SU-DHL-6 (cell line): Measurements from ENCODE around the gene DLG2.

Experiments used
- CTCF ChIP-seq: fragments of 200-600 bp; sonication (generic); IDR thresholded peaks from one replicate; pipeline ENCODE4 v1.5.1; 2017; ENCODE audit warnings: antibody characterized with exemption, mild to moderate bottlenecking, low read length, moderate library complexity; ENCODE audit not compliant: insufficient read depth, poor library complexity, severe bottlenecking
- EZH2phosphoT487 ChIP-seq: fragments of 200-600 bp; sonication (generic), shearing (Covaris generic); conservative IDR thresholded peaks from 2 replicates; pipeline ENCODE4 v1.6.1; 2018; ENCODE audit warnings: mild to moderate bottlenecking, antibody characterized with exemption, low read length, moderate library complexity, mixed read lengths

- TF ChIP-seq CTCF (no peak), EZH2phosphoT487 (no peak)
Observed at GRCh38 chr11:84950569-84951270, 676.4 kb downstream of the DLG2 start.
